HG03354 (cell line): Measurements from ENCODE around the gene OR4N2.
"Not testable (repeated sequence)": the region's sequence is repeated elsewhere in the genome, so short reads cannot be mapped to it uniquely, and the experiment has no call there.

Experiments used
- ATAC-seq: cut with Tn5 transposase; IDR thresholded peaks from one replicate; pipeline ENCODE4 v1.9.1; 2021; ENCODE audit warnings: mild to moderate bottlenecking; ENCODE audit not compliant: unreplicated experiment, poor library complexity, severe bottlenecking

Gene OR4N2

GRCh38 chr14:19803470-19803869, at the start of gene OR4N2:
Gene OR4N2, plus strand, starts transcription at chr14:19803770. Its CDS starts 23,679 bp downstream, at chr14:19827449.
- not testable (repeated sequence) for ATAC-seq

GRCh38 chr14:19754172-19754571, 49.4 kb upstream of the OR4N2 start:
- ATAC-seq: no peak

GRCh38 chr14:19771491-19771890, 32.1 kb upstream of the OR4N2 start:
- not testable (repeated sequence) for ATAC-seq

- no peak for ATAC-seq
Observed at GRCh38 chr14:19771895-19772430, 31.6 kb upstream of the OR4N2 start.

- ATAC-seq: not testable (repeated sequence)
Observed at GRCh38 chr14:19772454-19772853, 31.1 kb upstream of the OR4N2 start.

- not testable (repeated sequence) for ATAC-seq
Observed at GRCh38 chr14:19773204-19773603, 30.4 kb upstream of the OR4N2 start, which contains the start of gene OR4M1. Gene OR4M1, plus strand, starts transcription at chr14:19773504. Its CDS starts 6,819 bp downstream, at chr14:19780323.

GRCh38 chr14:19775587-19775986, 28.0 kb upstream of the OR4N2 start:
- ATAC-seq: no peak

GRCh38 chr14:19785848-19786247, 17.7 kb upstream of the OR4N2 start:
- not testable (repeated sequence) for ATAC-seq

- ATAC-seq: not testable (repeated sequence)
Observed at GRCh38 chr14:19787318-19787717, 16.3 kb upstream of the OR4N2 start.

- not testable (repeated sequence) for ATAC-seq
Observed at GRCh38 chr14:19788150-19788549, 15.4 kb upstream of the OR4N2 start.

- not testable (repeated sequence) for ATAC-seq
Observed at GRCh38 chr14:19796520-19797108, 7.0 kb upstream of the OR4N2 start.

GRCh38 chr14:19799880-19800279, 3.7 kb upstream of the OR4N2 start:
- ATAC-seq: no peak

- no peak for ATAC-seq
Observed at GRCh38 chr14:19800282-19801117, 3.1 kb upstream of the OR4N2 start.

GRCh38 chr14:19801118-19801464, 2.5 kb upstream of the OR4N2 start:
- no peak for ATAC-seq

GRCh38 chr14:19813171-19813920, 9.8 kb downstream of the OR4N2 start:
- not testable (repeated sequence) for ATAC-seq

GRCh38 chr14:19819879-19820278, 16.3 kb downstream of the OR4N2 start:
- ATAC-seq: not testable (repeated sequence)

- not testable (repeated sequence) for ATAC-seq
Observed at GRCh38 chr14:19821016-19821415, 17.4 kb downstream of the OR4N2 start.

- ATAC-seq: no peak
Observed at GRCh38 chr14:19823178-19823577, 19.6 kb downstream of the OR4N2 start.

- no peak for ATAC-seq
Observed at GRCh38 chr14:19823765-19824164, 20.2 kb downstream of the OR4N2 start.

GRCh38 chr14:19827626-19828244, 24.2 kb downstream of the OR4N2 start:
- ATAC-seq: not testable (repeated sequence)
